ENCODE measurements around the gene EML6. TPM values are rescaled to one million over a fixed set of nuclear protein-coding genes. Genes with fewer than 3 reads are reported as not detected.

The EML6 gene
- total RNA-seq, 1 experiment from 2014 or later: 1.5 TPM

DNA sequence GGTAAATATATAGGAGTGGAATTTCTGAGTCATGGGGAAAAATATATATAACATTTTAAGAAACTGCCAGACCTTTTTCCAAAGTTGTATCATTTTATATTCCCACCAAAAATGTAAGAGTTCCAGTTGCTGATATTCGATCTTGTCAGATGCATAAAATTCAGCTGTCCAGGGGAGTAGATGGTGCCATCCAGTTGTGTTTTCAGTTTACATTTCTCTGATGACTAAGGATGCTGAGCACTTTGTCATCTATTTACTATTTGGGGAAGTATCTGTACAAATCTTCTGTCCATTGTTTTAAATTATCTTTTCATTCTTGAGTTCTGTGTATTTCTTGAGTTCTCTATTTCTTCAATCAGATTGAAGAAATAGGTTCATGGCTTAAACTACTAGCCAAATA is 200.7 kb downstream of the EML6 start:
- Mint-ChIP-seq H3K27me3 (ENCODE audit: low read depth) (peaks cover 6% of the 10 kb centered on the region), H3K9me3 (no peaks in the 10 kb centered on the region; a peak in 2 of 5 replicates), H3K4me1 (peaks cover 3 to 4% of the 10 kb centered on the region in 2 experiments; a peak in 2 of 4 replicates), H3K36me3 (ENCODE audit: insufficient read depth in 1 of 3, low read depth in 3 of 3) (no peaks in the 10 kb centered on the region), H3K4me3 (no peak overlapping the region), H3K27ac (no peak overlapping the region)
- Histone ChIP-seq H2BK20ac (ENCODE audit: low read depth, low read length, poor library complexity, severe bottlenecking) (no peak overlapping the region), H3K9me3 (ENCODE audit: control insufficient read depth, low read depth, low read length) (no peaks in the 10 kb centered on the region), H3K23ac (ENCODE audit: insufficient read length, low read depth, low read length) (no peak overlapping the region), H2BK15ac (ENCODE audit: low read depth, low read length) (no peak overlapping the region), H3K23me2 (ENCODE audit: insufficient read length, low read depth, low read length, poor library complexity, severe bottlenecking) (no peaks in the 10 kb centered on the region), H2BK5ac (ENCODE audit: insufficient read length, low read length) (no peak overlapping the region), H3K18ac (ENCODE audit: insufficient read length, low read depth, low read length) (no peak overlapping the region), H3K14ac (ENCODE audit: insufficient read depth, low read length) (no peak overlapping the region), H3K27me3 (ENCODE audit: insufficient read depth, low read length) (no peaks in the 10 kb centered on the region), H3K27ac (ENCODE audit: insufficient read length, low read depth, low read length) (no peak overlapping the region), H2BK12ac (ENCODE audit: insufficient read length, low read depth, low read length) (no peak overlapping the region), H4K20me1 (ENCODE audit: control insufficient read depth, insufficient read depth, insufficient read length) (no peaks in the 10 kb centered on the region), H4K91ac (ENCODE audit: insufficient read length, low read depth, low read length) (no peak overlapping the region), H3K9ac (ENCODE audit: extremely low read depth, insufficient read length, low read length) (no peak overlapping the region), H4K8ac (replicated peaks; ENCODE audit: insufficient read length, low read depth, low read length) (no peak overlapping the region), H2AFZ (ENCODE audit: low read length) (no peak overlapping the region), H4K5ac (ENCODE audit: insufficient read length, low read depth, low read length) (no peak overlapping the region), H3K56ac (ENCODE audit: insufficient read length, low read depth, low read length) (no peak overlapping the region), H2AK5ac (ENCODE audit: insufficient read length, low read length) (no peak overlapping the region), H2BK120ac (ENCODE audit: low read depth, low read length, poor library complexity, severe bottlenecking) (no peak overlapping the region), H3K4me2 (ENCODE audit: insufficient read depth, insufficient read length, low read length) (no peak overlapping the region), H3K79me1 (ENCODE audit: insufficient read depth, low read depth, low read length, poor library complexity, severe bottlenecking) (no peaks in the 10 kb centered on the region), H3K4me1 (ENCODE audit: insufficient read depth, low read length) (no peaks in the 10 kb centered on the region), H3K4ac (ENCODE audit: low read depth, low read length) (no peak overlapping the region), H3T11ph (ENCODE audit: low read length) (no peak overlapping the region), H3K79me2 (ENCODE audit: insufficient read depth, low read length) (no peaks in the 10 kb centered on the region)
- no peak for DNase-seq
- WGBS (ENCODE audit: extremely low coverage, insufficient read length, low lambda C conversion rate): no CpG with 5 or more reads among the region's 1 CpG
- TF ChIP-seq, protein P1, sequence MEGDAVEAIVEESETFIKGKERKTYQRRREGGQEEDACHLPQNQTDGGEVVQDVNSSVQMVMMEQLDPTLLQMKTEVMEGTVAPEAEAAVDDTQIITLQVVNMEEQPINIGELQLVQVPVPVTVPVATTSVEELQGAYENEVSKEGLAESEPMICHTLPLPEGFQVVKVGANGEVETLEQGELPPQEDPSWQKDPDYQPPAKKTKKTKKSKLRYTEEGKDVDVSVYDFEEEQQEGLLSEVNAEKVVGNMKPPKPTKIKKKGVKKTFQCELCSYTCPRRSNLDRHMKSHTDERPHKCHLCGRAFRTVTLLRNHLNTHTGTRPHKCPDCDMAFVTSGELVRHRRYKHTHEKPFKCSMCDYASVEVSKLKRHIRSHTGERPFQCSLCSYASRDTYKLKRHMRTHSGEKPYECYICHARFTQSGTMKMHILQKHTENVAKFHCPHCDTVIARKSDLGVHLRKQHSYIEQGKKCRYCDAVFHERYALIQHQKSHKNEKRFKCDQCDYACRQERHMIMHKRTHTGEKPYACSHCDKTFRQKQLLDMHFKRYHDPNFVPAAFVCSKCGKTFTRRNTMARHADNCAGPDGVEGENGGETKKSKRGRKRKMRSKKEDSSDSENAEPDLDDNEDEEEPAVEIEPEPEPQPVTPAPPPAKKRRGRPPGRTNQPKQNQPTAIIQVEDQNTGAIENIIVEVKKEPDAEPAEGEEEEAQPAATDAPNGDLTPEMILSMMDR (conservative IDR thresholded peaks at IDR 0.05): no peak
